DMS114 treated with DMSO at 0.1 percent for 48 hours (cell line): ENCODE measurements around the gene ZNF710.
"Not testable (repeated sequence)": the region's sequence is repeated elsewhere in the genome, so short reads cannot be mapped to it uniquely, and the experiment has no call there.

Experiments used
- DNase-seq: peaks from one replicate; lab custom pipeline; 2025; ENCODE audit not compliant: unreplicated experiment; lab: John Stamatoyannopoulos, UW

The ZNF710 gene

DNA sequence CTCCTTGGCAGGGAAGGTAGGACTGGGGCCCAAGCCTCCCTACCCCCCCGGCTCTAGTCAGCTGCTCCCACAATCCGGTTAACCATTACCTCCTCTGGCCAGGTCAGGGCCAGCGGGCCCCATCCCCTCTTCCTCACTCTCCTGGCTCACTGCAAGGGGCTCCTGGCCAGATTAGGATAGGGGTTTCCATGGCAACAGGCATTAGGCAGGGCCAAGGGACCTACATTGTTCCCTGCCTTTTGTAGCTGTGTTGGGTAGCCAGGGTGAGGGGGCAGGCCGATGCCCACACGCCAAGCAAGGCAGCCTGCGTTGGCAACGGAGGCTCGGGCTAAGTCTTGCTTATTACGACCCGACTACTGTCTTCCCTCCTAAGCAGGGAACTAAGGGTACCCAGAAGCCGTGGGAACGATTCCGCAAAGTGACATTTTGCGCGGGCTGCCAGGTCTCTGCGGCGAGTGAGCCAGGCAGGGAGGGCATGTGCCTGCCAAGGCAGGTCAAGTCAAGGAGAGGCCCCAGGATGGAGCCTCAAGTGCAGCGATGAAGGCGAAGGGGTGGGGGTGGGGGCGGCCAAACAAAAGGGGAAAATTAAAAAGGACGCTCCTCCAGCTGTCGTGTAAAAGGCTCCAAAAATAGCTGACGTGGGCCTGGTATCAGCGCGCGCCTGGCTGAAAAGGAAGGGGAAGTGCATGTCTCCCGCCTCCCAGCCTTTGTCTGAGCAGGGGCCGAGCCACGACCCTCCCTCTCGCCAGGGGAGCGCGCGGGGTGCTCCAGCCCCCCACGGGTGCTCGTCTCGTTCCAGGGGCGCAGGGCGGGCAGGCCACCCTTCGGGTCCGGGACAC is 100.2 kb downstream of the ZNF710 start:
- no peak for DNase-seq

DNA sequence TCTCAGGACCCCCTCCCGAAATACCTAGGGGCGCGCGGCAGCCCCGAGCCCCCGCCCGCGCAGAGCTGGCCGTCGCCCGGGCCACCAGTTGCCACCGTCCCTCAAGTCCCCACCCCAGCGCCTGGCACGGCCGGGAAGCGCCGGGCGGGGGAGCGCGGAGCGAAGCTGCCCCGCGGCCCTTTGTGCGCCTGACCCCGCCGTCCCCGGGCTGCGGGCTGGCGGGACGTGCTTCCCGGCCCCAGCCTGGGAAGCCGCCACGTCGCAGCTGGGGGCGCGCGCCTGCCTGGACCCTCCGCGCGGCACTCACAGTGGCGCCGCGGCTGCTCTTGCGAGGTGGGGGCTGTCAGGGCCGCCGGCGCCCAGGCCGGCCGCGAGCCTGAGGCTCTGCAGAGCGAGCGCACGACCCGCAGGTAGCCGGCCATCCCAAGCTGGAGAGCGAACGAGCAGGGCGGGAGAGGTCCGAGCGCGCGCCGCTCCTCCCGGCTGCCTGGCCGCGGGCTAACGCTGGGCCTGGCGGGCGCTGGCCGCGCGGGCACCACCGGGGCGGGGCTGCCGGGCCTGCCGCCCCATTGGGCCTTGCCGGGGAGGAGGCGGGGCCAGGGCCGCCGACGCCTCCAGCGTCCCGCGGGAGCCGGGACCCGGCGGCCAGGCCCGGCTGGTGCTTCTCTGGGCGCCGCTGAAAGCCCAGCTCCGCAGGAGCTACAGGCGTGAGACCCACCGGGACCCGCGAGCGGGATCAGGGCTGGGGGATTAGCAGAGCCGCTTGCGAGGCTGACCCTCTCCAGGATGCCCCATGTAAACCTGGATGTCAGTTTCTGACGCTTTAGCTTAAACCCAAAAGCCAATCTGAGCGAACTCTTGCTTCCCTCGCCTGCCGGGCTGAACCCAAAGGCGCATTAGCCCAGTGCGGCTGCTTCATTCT is 101.1 kb downstream of the ZNF710 start, which contains the start of gene IDH2:
Gene IDH2, minus strand, starts transcription at position 500 of the 922 bp plus-strand sequence. Its CDS starts 78 bp downstream, at position 422.
- peak; percentile 78 for DNase-seq

DNA sequence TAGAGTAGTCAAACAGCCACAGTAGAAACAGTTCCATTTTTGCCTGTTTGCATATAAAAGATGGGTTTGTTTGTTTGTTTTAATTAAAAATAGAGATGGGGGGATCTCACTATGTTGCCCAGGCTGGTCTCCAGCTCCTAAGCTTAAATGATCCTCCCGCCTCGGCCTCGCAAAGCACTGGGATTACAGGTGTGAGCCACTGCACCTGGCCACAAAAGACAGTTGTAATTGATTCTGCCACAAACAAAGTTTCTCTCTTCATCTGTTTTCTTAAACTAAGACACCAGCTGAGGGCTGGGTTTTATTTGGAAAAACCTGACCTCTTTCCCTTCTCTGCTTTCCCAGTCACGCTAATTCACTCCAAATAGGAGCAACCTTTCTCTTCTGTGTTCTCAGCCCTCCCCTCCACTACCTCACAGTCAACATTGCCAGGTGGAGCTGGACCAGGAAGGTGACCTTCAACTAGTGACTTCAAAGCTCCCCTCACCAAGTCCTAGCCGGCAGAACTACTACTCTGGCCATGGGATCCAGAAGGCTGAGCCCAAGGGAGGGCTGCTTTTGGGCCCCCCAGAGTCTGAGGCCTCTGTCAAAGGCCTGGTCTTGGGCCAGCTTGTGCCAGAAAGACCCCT is 102.7 kb downstream of the ZNF710 start:
- no peak for DNase-seq

- DNase-seq: no peak
Measured at GRCh38 chr15:90104551-90104950, 103.4 kb downstream of the ZNF710 start.

DNA sequence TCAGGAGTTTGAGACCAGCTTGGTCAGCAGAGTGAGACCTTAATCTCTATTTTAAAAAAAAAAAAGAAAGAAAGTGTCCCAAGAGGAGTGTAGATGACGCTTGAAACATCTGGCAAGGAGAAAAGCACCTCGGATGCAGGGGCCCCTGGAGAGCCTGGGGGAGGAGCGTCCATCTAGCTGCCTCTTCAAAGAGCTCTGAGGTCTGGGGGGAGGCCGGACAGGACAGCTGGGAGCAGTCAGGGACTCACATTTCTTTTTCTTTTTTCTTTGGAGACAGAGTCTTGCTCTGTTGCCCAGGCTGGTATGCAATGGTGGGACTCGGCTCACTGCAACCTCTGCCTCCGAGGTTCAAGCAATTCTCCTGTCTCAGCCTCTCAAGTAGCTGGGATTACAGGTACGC is 104.4 kb downstream of the ZNF710 start:
- DNase-seq: no peak

GRCh38 chr15:90106522-90107117 is 105.5 kb downstream of the ZNF710 start:
- no peak for DNase-seq

DNA sequence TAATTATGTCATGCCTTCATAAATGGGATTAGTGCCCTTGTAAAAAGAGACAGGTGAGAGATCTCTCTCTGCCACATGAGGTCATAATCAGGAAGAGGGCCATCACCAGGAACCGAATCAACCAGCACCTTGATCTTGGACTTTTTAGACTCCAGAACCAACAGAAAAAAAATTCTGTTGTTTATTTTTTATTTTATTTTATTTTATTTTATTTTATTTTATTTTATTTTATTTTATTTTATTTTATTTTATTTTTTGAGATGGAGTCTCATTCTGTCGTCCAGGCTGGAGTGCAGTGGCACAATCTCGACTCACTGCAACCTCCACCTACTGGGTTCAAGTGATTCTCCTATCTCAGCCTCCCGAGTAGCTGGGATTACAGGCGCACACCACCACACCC is 106.9 kb downstream of the ZNF710 start:
- DNase-seq: not testable (repeated sequence)

- DNase-seq: not testable (repeated sequence)
Measured at GRCh38 chr15:90109163-90109751, 108.1 kb downstream of the ZNF710 start.

GRCh38 chr15:90113166-90113565 is 112.0 kb downstream of the ZNF710 start:
- DNase-seq: no peak

DNA sequence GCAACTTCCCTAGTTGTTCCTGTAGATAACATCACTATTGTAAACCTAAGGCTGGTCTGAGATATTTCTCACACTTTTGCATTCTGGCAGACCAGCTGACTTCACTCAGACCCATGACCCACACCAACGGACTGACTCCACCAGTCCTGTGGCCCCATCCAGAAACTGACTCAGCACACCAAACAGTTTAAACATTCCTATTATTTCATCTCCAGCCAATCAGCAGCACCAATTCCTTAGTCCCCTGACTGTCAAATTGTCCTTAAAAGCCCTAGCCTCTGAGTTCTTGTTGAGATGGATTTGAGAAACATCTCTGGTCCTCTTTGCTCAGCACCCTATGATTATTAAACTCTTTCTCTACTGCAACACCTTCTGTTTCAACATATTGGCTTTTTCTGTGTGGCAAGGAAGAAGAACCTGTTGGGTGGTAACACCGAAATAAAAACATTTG is 113.4 kb downstream of the ZNF710 start:
- DNase-seq: no peak

DNA sequence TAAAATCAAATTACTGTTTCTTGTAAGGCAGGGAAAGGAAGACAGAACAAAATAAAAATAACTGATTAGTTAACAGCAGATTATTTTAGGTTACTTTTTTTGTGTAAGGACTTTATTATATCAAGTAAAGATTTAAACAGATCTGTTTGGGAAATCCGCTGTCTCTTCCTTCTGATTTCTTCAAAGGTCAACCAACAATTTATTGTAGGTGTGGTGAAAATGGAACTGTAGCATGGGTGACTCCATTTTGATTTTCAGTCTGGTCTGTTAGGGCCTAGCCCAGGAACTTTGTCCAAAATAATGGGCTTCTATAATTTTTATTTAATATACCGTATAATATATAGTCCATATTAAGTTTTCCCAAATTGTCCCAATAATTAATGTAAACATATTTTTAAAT is 114.7 kb downstream of the ZNF710 start:
- DNase-seq: no peak

DNA sequence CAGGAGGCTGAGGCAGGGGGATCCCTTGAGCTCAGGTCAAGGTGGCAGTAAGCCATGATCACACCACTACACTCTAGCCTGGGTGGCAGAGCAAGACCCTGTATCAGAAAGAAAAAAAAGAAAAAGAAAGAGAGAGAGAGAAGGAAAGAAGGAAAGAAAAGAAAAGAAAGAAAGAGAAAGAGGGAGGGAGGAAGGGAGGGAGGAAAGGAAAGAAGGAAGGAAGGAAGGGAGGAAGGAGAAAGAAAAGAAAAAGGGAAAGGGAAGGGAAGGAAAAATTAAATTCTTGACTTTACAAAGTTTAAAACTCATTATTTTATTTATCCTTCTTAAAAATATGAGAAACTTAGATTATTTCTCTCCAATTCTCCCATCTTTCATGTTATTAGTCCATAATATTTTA is 118.2 kb downstream of the ZNF710 start:
- DNase-seq: no peak

DNA sequence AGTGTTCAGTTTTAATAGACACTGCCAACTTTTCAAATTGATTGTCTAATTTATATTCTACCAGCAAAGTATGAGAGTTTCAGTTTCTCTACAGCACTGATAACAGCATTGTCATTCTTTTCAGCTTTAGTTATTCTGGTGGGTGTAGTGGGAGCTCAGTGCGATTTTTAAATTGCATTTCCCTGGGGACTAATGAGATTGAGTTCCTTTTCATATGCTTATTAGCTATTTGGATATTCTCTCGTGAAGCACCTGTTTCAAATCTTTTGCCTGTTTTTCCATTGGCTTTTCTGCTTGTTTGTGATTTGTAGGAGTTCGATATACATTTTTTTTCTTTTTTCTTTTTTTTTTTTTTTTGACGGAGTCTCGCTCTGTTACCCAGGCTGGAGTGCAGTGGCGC is 120.0 kb downstream of the ZNF710 start:
- DNase-seq: no peak

DNA sequence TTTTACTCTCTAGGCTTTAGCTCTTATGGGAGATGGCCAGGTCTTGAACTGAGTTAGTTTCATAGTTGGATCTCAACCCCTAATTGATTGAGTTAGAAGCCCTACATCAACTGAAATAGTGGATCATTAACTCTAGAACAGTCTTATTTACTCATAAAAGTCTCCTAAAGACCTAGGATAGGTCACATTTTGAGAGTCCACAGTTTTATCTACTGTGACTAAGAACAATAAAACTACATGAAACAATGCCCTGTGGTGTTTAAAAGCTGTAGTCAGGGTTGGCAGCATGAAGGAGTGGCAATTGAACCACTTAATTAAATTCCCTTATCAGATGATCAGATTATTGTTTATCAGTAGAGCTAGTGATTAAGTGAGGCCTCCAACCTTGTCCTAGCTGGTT is 123.4 kb downstream of the ZNF710 start:
- DNase-seq: no peak

- DNase-seq: no peak
Measured at GRCh38 chr15:90126022-90126421, 124.9 kb downstream of the ZNF710 start.

GRCh38 chr15:90126596-90127435 is 125.7 kb downstream of the ZNF710 start:
- DNase-seq: no peak

GRCh38 chr15:90130291-90130690 is 129.2 kb downstream of the ZNF710 start:
- no peak for DNase-seq
